HG02981 (cell line): Measurements from ENCODE around the gene SARDH.

Experiments
- ATAC-seq: cut with Tn5 transposase; IDR thresholded peaks from one replicate; pipeline ENCODE4 v1.9.1; 2021; ENCODE audit warnings: mild to moderate bottlenecking, moderate library complexity; ENCODE audit not compliant: unreplicated experiment

SARDH gene

GRCh38 chr9:133735931-133736330 is 2.2 kb downstream of the SARDH start:
- ATAC-seq: no peak

GRCh38 chr9:133735415-133735775 is 2.8 kb downstream of the SARDH start:
- no peak for ATAC-seq

- ATAC-seq: no peak
Measured at GRCh38 chr9:133734590-133735414, 3.4 kb downstream of the SARDH start.

GRCh38 chr9:133733796-133734533 is 4.2 kb downstream of the SARDH start:
- ATAC-seq: no peak

- ATAC-seq: no peak
Measured at GRCh38 chr9:133733421-133733795, 4.7 kb downstream of the SARDH start.

- no peak for ATAC-seq
Measured at GRCh38 chr9:133732639-133733408, 5.3 kb downstream of the SARDH start.

- ATAC-seq: no peak
Measured at GRCh38 chr9:133731876-133732638, 6.1 kb downstream of the SARDH start.

GRCh38 chr9:133730994-133731715 is 7.0 kb downstream of the SARDH start:
- no peak for ATAC-seq

GRCh38 chr9:133729617-133730281 is 8.4 kb downstream of the SARDH start:
- ATAC-seq: no peak

GRCh38 chr9:133728856-133729616 is 9.1 kb downstream of the SARDH start:
- no peak for ATAC-seq

- no peak for ATAC-seq
Measured at GRCh38 chr9:133727876-133728441, 10.2 kb downstream of the SARDH start.

GRCh38 chr9:133727277-133727875 is 10.8 kb downstream of the SARDH start:
- ATAC-seq: no peak

- no peak for ATAC-seq
Measured at GRCh38 chr9:133726401-133727276, 11.5 kb downstream of the SARDH start.

- no peak for ATAC-seq
Measured at GRCh38 chr9:133725886-133726285, 12.3 kb downstream of the SARDH start.

GRCh38 chr9:133718563-133719315 is 19.4 kb downstream of the SARDH start:
- ATAC-seq: no peak
